ENCODE data around the gene HAS3.
A peak's percentile ranks its signal among the peaks of the same experiment; 100 is the strongest.
"Not testable (repeated sequence)": the region's sequence is repeated elsewhere in the genome, so short reads cannot be mapped to it uniquely, and the experiment has no call there.

The HAS3 gene

DNA sequence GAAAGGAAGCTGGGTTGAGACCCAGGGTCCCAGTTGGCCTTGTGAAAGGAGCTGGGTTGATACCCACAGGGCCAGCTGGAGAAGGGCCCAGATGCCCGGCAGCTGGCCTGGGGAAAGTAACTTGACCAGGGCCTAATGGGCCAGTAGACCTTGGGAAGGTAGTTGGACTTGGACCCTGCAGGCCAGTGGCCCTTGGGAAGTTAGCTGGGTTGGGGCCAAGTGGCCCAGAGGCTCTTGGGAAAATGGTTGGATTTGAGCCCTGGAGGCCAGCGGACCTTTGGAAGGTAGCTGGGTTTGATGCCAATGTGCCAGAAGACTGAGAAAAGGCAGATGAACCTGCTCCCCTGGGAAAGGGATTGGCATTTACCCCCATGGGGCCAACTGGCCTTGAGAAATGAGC is 13.5 kb downstream of the HAS3 start:
- Histone ChIP-seq H3K27ac (ENCODE audit: extremely low read depth, low read depth, low read length) (no peak overlapping the region), H3K36me3 (ENCODE audit: control insufficient read depth in 2 of 2, insufficient read depth in 1 of 2, low read length in 2 of 2) (peaks cover 0 to 77% of the 10 kb centered on the region in 2 experiments; a peak in 2 of 3 replicates), H3K4me3 (ENCODE audit: low read depth, low read length) (no peak overlapping the region), H3K4me1 (ENCODE audit: control insufficient read depth, insufficient read depth, low read length) (no peaks in the 10 kb centered on the region), H3K9me3 (ENCODE audit: control insufficient read depth, insufficient read depth, low read depth, low read length) (no peaks in the 10 kb centered on the region)
- POLR2A ChIA-PET, result no interaction called here
- TF ChIP-seq CTCF (tag by site-specific recombination; IDR thresholded peaks at IDR 0.05) (no peak), ZNF239 (tag by site-specific recombination; IDR thresholded peaks at IDR 0.05) (no peak), ZNF514 (tag by site-specific recombination; IDR thresholded peaks at IDR 0.05) (no peak), ZNF311 (tag by site-specific recombination; IDR thresholded peaks at IDR 0.05; ENCODE audit: borderline replicate concordance) (no peak), ZFP3 (tag by site-specific recombination; IDR thresholded peaks at IDR 0.05; ENCODE audit: low read depth) (no peak), ZNF324 (tag by site-specific recombination; IDR thresholded peaks at IDR 0.05) (no peak)
- CTCF ChIA-PET, result interaction anchor here (1.1 kb wide), 1 partner anchor 529 kb away, joined by 3 read pairs; no protein-coding TSS in a partner anchor

GRCh38 chr16:69119536-69119935 is 14.1 kb downstream of the HAS3 start:
- ChIA-PET POLR2A (no interaction called here), CTCF (no interaction called here)
- no peak overlapping the region for H3K27ac ChIP-seq (ENCODE audit: extremely low read depth, low read depth, low read length)
- TF ChIP-seq GLI4 (tag by site-specific recombination; IDR thresholded peaks at IDR 0.05) (no peak), ZFP3 (tag by site-specific recombination; IDR thresholded peaks at IDR 0.05; ENCODE audit: low read depth) (no peak)
- no peaks in the 10 kb centered on the region for H3K9me3 ChIP-seq (ENCODE audit: control insufficient read depth, insufficient read depth, low read depth, low read length)
- peaks cover 0 to 71% of the 10 kb centered on the region in 2 experiments; a peak in 2 of 3 replicates for H3K36me3 ChIP-seq (ENCODE audit: control insufficient read depth in 2 of 2, insufficient read depth in 1 of 2, low read length in 2 of 2)
- H3K4me1 ChIP-seq (ENCODE audit: control insufficient read depth, insufficient read depth, low read length), result no peaks in the 10 kb centered on the region
- no peak overlapping the region for H3K4me3 ChIP-seq (ENCODE audit: low read depth, low read length)

- Histone ChIP-seq H3K27ac (ENCODE audit: extremely low read depth, low read depth, low read length) (no peak overlapping the region), H3K4me3 (ENCODE audit: low read depth, low read length) (no peak overlapping the region), H3K9me3 (ENCODE audit: control insufficient read depth, insufficient read depth, low read depth, low read length) (no peaks in the 10 kb centered on the region), H3K4me1 (ENCODE audit: control insufficient read depth, insufficient read depth, low read length) (no peaks in the 10 kb centered on the region), H3K36me3 (ENCODE audit: control insufficient read depth in 2 of 2, insufficient read depth in 1 of 2, low read length in 2 of 2) (peaks cover 0 to 65% of the 10 kb centered on the region in 2 experiments; a peak in 2 of 3 replicates)
- ChIA-PET CTCF (interaction anchor here (1.2 to 1.6 kb wide), 2 partner anchors 8 to 530 kb away, joined by 3 to 6 read pairs; no protein-coding TSS in a partner anchor), POLR2A (no interaction called here)
- no peak for TF ChIP-seq ZNF600 (tag by site-specific recombination; IDR thresholded peaks at IDR 0.05)
Measured at GRCh38 chr16:69120096-69120664, 14.7 kb downstream of the HAS3 start.

GRCh38 chr16:69123910-69124309 is 18.5 kb downstream of the HAS3 start:
- no peaks in the 10 kb centered on the region for H3K4me1 ChIP-seq (ENCODE audit: control insufficient read depth, insufficient read depth, low read length)
- no peaks in the 10 kb centered on the region for H3K9me3 ChIP-seq (ENCODE audit: control insufficient read depth, insufficient read depth, low read depth, low read length)
- H3K36me3 ChIP-seq (ENCODE audit: control insufficient read depth in 2 of 2, insufficient read depth in 1 of 2, low read length in 2 of 2), result peaks cover 3 to 47% of the 10 kb centered on the region in 2 experiments; a peak in 2 of 3 replicates
- no peak overlapping the region for H3K4me3 ChIP-seq (ENCODE audit: low read depth, low read length)
- ChIA-PET CTCF (interaction anchor here (0.6 to 4.7 kb wide), 39 partner anchors 9 to 603 kb away, joined by 3 to 57 read pairs (median 5); partner anchors contain the start of gene TANGO6), POLR2A (interaction anchor here (0.7 to 1.2 kb wide), 3 partner anchors 9 to 280 kb away, joined by 3 read pairs; partner anchors contain the start of genes CHTF8, HAS3 and UTP4)
- no peak overlapping the region for H3K27ac ChIP-seq (ENCODE audit: extremely low read depth, low read depth, low read length)
- TF ChIP-seq ZBTB17 (tag by site-specific recombination; IDR thresholded peaks at IDR 0.05), result 0 out of 2 replicates have a peak, but pooled peaks have one; percentile 19
- peak; percentile 68; the same call in 1 of the 2 replicates for TF ChIP-seq ZNF2 (tag by site-specific recombination; IDR thresholded peaks at IDR 0.05)
- TF ChIP-seq, protein P1, sequence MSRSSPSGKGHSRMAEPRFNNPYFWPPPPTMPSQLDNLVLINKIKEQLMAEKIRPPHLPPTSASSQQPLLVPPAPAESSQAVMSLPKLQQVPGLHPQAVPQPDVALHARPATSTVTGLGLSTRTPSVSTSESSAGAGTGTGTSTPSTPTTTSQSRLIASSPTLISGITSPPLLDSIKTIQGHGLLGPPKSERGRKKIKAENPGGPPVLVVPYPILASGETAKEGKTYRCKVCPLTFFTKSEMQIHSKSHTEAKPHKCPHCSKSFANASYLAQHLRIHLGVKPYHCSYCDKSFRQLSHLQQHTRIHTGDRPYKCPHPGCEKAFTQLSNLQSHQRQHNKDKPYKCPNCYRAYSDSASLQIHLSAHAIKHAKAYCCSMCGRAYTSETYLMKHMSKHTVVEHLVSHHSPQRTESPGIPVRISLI (tag by site-specific recombination; IDR thresholded peaks at IDR 0.05), result peak; percentile 93
- TF ChIP-seq YY2 (tag by site-specific recombination; IDR thresholded peaks at IDR 0.05), result no peak
- TF ChIP-seq ZNF654 (tag by site-specific recombination; IDR thresholded peaks at IDR 0.05; ENCODE audit: low read depth), result peak; percentile 75
- peak; percentile 23; the same call in 1 of the 2 replicates for TF ChIP-seq ZNF660 (tag by site-specific recombination; IDR thresholded peaks at IDR 0.05)
- TF ChIP-seq, protein P2, sequence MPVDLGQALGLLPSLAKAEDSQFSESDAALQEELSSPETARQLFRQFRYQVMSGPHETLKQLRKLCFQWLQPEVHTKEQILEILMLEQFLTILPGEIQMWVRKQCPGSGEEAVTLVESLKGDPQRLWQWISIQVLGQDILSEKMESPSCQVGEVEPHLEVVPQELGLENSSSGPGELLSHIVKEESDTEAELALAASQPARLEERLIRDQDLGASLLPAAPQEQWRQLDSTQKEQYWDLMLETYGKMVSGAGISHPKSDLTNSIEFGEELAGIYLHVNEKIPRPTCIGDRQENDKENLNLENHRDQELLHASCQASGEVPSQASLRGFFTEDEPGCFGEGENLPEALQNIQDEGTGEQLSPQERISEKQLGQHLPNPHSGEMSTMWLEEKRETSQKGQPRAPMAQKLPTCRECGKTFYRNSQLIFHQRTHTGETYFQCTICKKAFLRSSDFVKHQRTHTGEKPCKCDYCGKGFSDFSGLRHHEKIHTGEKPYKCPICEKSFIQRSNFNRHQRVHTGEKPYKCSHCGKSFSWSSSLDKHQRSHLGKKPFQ (tag by site-specific recombination; IDR thresholded peaks at IDR 0.05), result no peak

DNA sequence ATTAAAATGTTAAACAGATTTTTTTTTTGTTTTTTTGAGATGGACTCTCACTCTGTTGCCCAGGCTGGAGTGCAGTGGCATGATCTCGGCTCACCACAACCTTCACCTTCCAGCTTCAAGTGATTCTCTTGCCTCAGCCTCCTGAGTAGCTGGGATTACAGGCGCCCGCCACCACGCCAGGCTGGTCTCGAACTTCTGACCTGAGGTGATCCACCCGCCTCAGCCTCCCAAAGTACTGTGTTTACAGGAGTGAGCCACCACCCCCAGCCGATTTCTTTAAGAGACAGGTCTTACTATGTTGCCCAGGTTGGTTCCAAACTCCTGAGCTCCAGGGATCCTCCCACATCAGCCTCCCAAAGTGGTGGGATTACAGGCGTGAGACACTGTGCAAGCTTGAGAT is 19.0 kb downstream of the HAS3 start:
- peaks cover 6 to 42% of the 10 kb centered on the region in 2 experiments; a peak in 2 of 3 replicates for H3K36me3 ChIP-seq (ENCODE audit: control insufficient read depth in 2 of 2, insufficient read depth in 1 of 2, low read length in 2 of 2)
- not testable (repeated sequence) for H3K4me3 ChIP-seq (ENCODE audit: low read depth, low read length); H3K4me1 ChIP-seq (ENCODE audit: control insufficient read depth, insufficient read depth, low read length); H3K27ac ChIP-seq (ENCODE audit: extremely low read depth, low read depth, low read length); H3K9me3 ChIP-seq (ENCODE audit: control insufficient read depth, insufficient read depth, low read depth, low read length)
- ChIA-PET CTCF (interaction anchor here (0.5 to 4.7 kb wide), 37 partner anchors 9 to 604 kb away, joined by 3 to 57 read pairs (median 6); partner anchors contain the start of gene TANGO6), POLR2A (interaction anchor here (1.2 kb wide), 2 partner anchors 8 to 19 kb away, joined by 3 read pairs; partner anchors contain the start of genes CHTF8, HAS3 and UTP4)

- CTCF ChIA-PET, result interaction anchor here (0.7 to 4.7 kb wide), 11 partner anchors 10 to 534 kb away, joined by 3 to 57 read pairs (median 7); partner anchors contain the start of gene TANGO6
- POLR2A ChIA-PET; H3K9me3 ChIP-seq (ENCODE audit: control insufficient read depth, insufficient read depth, low read depth, low read length); H3K4me3 ChIP-seq (ENCODE audit: low read depth, low read length); H3K27ac ChIP-seq (ENCODE audit: extremely low read depth, low read depth, low read length); H3K4me1 ChIP-seq (ENCODE audit: control insufficient read depth, insufficient read depth, low read length): not testable (repeated sequence)
- H3K36me3 ChIP-seq (ENCODE audit: control insufficient read depth in 2 of 2, insufficient read depth in 1 of 2, low read length in 2 of 2), result peaks cover 6 to 36% of the 10 kb centered on the region in 2 experiments; a peak in 2 of 3 replicates
Measured at GRCh38 chr16:69124961-69125360, 19.5 kb downstream of the HAS3 start.
